Thyroid gland (tissue), 4 donors: Measurements from ENCODE around the gene ZBTB37.

Experiments used
- CTCF ChIP-seq, 6 experiments: fragments of 200-600 bp in 3 of 6; fragments of 450-650 bp in 3 of 6; sonication (generic) in 3 of 6; IDR thresholded peaks; one replicate each; pipeline ENCODE4 v1.5.1; 2016 to 2019; ENCODE audit warnings: antibody characterized with exemption in 6 of 6, mild to moderate bottlenecking in 2 of 6, inconsistent platforms in 1 of 6, moderate library complexity in 1 of 6
- POLR2A ChIP-seq, 2 donors: fragments of 450-650 bp; IDR thresholded peaks; one replicate each; pipeline ENCODE4 v1.6.1; 2017; ENCODE audit warnings: antibody characterized with exemption in 2 of 2, mild to moderate bottlenecking in 2 of 2, moderate library complexity in 1 of 2

GRCh38 chr1:173856014-173856413 is 12.2 kb upstream of the ZBTB37 start:
- no peak for TF ChIP-seq POLR2A (IDR thresholded peaks at IDR 0.05)
- no peak for TF ChIP-seq CTCF (IDR thresholded peaks at IDR 0.05)
